T-helper 22 cell (primary cell): ENCODE results near the gene NCAM1.

Experiments
- DNase-seq: peaks from one replicate; pipeline ENCODE4 v3.0.0-alpha.2; 2020; ENCODE audit warnings: low read depth

Gene NCAM1

DNA sequence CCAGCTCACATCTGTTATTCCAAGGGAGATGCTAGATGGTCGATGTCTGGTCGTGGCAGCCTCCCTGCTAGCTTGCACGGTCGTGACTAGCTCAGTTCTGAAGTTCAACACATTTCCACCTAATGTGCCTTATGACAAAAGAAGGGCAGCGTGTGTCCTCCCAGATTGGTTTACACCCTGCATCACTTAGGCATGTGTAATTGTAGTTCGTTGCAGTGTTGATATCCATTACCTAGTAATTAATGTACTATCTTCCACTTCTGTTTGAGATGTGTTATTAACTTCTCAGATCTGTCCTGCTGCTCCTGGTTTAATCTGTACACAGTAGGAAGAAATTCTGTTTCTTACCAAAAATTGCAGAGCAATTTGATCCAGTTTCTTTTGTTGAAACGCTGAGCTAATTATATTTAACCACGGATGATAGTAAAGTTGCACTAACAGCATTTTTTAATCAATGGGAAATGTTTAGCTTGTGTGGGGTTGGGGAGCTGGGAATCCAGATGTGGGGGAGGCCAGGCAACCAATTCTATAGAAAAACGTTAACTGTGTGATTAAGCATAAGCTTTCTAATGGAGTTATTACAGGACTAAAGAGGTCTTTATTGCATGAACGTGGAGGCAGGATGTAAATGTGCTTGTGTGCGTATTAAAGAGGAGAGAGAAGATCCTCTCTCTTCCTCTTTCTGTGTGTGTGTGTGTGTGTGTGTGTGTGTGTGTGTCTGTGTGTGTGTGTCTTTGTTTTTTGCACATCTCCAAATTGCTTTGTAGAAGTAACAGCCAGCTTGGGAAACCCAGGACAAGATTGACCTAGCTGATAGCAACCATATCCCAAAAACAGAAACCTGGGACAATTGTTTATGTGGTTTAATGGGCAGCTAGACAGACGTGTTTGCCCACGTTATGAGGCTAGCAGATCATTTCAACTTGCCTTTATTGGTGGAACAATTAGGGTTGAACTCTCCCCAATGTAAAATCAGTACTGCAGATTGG, 207.4 kb downstream of the NCAM1 start:
- DNase-seq, result no peak

DNA sequence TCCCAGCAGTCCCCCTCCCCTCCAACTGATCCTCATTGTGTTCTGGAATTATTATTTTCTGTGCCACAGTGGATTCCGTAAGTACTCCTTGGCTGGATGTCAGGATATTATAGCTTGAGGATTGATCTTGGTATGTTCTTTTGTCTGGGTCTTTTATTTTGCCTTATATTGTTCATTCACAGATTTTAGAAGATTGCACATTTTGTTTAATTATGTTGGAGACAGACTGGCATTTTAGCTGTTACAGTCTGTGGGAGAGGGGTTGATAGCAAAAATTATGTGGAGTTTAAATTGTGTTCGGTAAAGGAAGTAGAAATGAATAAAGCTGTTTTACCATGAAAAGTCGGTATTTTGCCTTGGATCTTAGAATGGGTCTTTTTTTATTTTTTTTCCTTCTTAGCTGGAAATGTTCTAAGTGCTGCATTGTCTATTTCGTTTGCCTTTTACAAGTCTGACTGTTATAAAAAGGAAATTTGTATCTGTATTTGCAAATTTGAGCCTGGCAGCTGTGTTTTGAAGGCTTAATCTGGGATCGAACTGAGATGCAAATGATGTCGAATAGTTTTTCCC, 211.2 kb downstream of the NCAM1 start:
- no peak for DNase-seq

DNA sequence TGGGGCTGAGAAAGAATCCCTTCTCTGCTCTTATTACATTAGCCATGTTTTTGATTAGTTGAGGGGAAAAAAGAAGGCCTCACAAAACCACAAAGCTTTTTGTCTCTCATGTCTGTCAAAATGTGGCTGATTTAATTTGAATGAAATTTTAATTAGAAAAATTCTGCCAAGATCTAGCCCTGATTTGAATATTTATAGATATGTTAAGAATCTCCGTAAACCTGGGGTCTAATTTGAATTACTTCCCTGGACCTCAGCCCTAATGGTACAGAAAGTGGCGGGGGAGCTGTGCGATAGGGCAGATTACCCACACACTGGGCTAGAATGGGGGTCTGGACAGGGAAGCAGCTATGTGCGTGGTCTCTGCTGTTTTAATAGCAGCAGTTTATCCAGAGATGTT, 211.9 kb downstream of the NCAM1 start:
- no peak for DNase-seq

DNA sequence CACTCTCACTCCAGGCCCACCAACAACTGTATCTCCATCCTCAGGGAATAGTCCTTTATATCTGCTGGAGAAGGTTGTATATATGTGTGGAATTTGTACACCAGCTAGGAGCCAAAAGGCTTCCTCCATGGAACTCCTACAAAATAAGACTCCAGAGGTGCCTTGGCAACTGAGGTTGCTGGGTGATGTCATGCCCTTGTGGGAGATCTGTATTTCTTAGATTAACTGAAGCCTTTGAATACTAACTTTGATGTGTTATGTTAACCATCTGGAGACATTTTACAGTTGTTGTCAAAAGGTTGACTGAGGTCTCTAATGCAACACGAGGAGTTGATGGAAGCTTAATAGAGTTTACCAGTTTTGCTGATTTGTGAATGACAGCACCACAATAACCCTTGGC, 213.7 kb downstream of the NCAM1 start:
- DNase-seq, result no peak

DNA sequence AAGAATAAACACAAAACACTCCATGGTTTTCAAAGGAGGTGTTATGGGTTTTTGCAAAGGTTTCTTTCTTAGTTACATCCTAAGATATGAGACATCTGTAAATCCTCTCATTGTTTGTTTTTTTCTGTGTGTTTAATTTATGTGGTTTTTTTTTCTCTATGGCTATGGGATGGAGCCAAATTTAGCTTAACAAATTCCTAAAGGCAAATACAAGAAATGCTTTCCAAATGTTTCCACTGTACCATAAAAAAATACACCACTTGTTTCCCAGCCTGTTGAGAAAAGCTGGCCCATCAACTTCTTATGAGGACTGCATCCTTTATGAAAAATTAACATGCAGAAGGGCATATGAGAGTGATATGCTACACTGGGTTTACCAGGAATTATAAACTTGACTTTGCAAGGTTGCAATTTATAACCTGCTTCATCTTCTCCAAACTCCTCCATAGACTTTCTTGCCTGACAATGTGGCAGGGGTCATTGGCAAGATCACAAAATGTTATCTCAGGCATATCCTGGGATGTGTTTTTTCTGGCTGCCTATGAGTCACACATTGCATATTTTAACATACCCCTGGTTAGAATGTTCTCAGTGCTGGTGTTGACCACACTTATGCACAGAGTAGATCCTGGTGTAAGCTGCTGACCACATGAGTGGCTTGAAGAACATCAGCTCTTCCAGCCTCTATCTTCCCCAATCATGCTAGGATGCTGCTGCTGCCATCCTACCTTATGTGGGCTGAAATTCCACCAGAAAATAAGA, 215.6 kb downstream of the NCAM1 start:
- DNase-seq, result no peak

DNA sequence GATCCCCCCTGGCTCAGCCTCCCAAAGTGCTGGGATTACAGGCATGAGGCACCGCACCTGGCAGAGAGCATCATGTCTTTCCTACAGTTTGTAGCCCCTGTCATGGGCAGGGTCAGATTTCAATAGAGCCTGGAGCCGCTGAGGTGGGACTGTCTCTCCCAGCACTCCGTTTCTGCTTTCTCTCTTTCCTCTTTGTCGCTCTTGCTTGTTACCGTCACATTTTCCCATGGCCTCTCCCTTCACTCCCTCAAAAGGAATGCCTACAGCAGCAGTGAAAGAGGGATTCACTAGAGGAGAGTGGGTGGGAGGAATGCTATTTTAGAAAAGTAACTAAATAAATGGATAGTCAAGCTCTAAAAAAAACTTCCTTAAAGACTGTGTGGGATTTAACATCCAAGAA, 216.5 kb downstream of the NCAM1 start:
- DNase-seq, result no peak

DNA sequence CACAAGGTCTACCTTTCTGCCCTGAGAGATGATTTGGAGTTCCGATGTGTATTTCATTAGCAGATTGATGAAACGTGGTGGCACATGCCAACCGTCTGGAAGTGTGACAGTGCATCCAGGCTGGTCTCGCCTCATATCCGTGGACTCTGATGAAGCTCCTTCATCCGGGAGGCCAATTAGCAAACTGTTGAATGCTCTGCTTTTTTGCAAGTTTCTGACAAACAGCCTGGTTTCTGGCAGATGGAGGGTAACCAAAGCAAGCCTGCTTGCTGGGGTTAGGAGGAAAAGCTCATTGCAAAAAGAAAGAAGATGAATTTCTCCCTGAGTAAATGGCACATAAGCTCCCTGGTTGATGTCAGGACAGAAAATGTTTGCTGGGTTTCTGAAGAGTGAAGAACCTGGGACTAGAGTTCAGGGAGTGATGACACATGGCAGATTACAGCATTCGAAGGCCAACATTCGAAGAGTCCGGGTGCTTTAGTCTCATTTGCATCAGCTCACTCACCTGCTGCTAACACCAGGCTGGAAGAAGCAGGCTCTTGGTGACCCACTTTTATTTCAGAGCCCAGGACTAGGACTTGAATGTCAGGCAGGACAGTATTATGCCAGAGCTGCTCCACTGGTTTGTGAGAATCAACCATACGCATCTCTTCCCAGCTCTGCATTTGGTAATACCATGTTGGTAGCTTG, 217.3 kb downstream of the NCAM1 start:
- no peak for DNase-seq

DNA sequence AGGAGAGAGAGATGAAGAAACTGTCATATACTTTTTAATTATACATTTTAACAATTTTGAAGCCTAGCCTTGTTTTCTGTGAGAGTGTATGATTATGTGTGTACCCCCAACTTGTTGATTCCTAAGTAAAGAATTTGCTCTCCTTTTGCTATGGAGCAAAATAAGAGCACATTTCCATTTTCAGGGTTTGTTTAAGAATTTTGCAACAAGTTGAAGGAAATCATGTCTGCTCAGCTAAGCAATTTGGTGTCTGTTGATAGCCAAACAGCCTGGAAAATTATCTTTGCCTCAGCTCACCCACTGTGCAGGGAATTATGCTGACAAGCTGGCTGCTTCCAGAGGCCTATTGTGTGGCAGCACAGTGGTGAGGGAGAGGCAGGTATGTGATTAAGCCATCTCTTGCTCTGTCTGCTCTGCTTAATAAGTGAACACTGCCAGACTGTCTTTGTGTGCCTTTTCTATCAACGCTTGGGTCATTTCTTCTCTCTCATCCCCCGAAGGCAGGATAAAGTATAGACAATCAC, 218.0 kb downstream of the NCAM1 start:
- DNase-seq, result no peak

DNA sequence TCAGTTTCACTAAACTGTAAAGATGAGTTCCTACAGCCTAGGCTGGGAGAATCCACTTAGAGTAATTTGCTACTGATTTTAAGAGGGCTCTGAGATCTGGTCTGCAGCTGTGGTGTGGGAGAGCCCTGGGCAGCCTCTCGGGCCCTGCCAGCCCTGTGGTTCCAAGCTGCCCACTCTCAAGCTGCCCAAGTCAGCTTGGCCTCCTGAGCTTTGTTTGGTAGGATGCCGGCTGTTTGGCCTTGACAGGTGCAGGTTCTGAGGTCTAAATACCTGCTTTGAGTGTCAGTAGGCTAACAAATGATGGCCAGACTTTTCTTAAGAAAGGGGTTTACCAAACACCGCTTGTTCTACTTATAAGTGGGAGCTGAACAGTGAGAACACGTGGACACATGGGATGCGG, 219.9 kb downstream of the NCAM1 start:
- DNase-seq, result no peak

DNA sequence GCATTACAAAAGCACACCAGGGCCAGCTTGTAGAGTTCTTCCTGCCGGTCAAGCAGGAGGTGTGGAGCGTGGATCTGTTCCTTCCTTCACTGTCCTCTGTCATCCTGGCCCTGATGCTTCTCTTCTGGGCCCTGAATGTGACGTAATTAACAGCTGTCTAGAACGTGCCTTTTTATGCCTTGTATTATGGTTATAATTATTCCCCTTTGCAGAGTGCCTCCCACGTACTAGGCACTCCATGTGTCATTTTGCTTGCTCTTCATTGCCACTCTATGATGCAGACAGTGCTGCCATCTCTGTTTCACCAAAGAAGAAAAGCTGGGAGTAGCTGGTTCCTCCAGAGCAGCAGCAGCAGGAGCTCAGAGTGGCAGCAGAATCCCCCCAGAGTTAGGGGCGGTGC, 221.1 kb downstream of the NCAM1 start:
- no peak for DNase-seq

DNA sequence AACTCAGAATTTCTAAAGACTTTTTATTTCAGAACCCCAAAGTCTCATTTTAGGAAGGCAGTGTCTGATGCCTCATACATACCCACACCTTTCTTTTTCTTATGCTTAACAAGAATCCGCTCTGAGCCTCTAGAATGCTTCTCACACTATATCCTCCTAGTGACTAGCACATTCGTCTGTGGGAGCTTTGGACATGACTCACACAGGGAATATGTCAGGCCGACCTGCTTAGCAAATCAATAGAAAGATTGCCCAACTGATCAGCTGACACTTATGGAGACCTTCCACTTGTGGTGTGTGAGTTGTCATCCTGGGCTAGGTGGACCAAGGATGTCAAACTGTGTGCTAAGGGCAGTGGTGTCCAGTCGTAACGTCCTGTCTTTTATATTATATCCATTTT, 223.3 kb downstream of the NCAM1 start:
- DNase-seq, result no peak

DNA sequence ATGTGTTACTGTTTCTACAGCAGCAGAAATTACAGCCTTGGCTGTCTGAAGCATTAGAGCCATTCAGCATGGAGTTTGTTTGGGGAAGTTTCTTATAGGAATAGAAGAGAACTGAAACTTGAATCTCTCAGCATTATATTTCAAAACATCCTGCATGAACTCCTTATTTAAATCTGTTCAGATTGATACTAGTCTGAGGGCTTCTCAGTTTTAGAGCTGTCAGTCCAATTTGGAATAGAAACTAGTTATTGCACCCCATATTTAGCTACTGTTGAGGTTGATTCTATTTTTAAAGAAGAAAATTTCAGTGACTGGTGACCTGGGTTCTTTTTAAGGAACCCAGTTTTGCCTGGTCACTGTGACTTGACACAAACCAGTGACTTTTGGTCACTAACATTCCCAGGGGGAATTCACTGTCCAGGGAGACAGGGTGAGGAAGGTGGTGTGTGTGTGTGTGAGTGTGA, 227.2 kb downstream of the NCAM1 start:
- no peak for DNase-seq

DNA sequence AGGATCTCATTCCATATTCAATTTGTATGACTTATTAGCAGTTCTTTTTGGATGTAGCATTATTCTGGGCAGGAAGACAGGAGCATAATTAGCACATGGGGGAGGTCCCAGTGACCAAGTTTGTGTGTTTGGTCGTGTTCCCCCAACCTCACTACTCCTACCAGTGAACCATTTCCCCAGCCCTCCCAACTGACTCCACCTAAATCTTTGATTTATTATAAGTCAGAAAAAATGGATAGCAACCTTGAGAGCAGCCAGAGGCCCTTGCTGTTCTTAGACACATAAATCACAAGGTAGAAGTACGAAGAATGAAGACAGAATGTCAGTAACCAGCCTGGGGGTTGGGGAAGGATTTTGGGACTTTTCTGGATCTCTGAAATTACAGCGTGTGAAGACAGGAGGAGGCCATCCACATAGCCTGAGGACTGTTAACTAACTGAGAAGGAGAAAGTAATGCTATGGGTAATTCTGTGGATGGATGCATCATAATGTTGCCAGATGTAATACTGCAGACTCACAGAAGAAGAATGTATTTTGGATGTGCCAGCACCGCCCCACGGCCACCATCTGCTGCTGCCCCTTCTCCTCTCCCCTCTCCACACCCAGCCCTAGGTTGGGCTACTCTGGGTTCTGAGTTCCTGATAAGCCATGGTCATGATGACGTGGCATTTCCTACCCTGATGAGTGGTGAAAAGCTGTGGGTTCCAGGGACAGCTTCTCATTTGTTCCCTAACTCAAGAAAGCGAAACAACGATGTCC, 228.9 kb downstream of the NCAM1 start:
- DNase-seq, result no peak

DNA sequence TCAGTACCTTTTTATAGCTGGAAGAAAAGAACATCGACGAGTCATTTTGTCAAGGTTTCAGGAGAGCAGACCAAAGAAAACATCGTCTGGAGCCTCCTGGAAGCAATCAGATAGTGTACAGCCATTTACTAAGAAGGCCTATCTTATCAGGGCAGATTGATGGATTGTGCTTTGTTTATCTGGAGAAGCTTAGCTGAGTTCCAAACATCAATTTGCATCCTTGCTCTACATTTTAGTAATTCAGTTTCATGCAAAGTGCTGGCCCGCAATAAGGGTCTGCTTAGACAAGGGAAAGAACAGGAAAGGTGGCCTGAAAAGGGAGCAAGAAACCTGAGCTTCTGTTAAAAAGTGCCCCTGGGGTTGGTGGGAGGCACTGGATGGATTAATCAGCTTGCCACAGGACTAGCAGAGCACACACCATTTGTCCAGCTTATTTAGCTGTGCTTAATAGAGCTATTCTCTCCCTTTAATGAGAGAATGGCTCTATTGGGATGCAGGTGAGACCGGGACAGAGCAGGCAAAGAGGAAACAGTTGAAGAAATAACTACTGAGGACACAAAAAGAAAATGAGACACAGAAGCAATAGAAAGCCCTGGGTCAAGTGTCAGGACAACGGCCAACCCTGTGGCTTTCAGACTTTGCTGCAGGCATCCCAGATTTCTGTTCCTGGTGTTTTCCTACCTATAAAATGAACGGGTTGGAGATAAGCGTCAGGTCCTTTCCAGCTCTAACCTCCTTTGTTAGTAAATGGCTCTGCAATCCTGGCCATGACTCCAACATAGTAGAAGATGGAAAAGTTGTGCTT, 231.1 kb downstream of the NCAM1 start:
- DNase-seq, result no peak

DNA sequence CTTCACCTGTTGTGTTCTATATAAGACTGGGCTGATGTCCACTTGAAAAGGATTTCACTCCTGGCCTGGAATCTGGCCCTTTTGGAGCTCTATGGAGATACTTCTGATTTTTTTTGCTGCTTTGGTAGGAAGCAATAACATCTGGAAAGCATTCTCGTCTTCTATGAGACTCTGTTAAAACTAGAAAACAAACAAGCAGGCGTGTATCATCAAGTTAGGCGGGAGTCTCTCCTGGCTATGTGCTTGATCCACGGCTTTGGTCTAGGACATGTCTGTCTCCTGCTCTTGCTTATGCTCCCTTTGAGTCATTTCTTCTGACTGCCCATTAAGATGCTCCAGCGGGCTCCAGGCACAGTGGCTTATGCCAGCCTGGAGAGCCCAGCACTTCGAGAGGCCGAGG, 231.8 kb downstream of the NCAM1 start:
- no peak for DNase-seq

DNA sequence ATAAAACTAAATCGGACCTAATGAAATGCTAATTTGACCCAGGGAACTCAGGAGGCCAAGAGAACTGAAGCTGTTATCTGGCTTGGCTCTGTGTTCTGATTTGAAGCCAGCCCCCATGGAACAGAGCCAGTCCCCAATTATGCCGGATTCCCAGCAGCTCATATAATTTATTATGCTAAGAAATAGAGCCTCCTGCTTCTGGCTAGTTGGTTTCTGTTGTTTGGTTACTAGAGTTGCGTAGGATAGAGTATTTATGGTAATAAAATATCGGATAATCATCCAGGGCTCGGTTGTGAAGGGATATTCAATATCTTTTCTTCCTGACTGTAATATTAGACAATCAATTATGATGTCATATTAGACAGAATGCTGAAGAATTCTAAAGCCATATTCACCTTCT, 232.7 kb downstream of the NCAM1 start:
- DNase-seq, result no peak

DNA sequence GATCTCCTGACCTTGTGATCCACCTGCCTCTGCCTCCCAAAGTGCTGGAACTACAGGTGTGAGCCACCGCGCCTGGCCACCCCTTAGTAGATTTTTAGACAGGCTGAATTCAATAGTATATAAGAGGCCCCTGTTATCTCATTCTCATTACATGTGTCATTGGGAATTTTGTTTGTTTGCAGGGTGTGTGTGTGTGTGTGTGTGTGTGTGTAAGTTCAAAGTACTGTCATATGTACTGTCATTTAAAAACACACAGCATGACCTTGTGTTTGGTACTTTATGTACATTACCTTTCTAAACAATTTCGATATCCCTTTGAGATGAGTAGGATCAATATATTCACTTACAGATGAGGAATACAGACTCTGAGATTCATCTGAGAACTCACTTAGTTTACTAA, 234.5 kb downstream of the NCAM1 start:
- no peak for DNase-seq

DNA sequence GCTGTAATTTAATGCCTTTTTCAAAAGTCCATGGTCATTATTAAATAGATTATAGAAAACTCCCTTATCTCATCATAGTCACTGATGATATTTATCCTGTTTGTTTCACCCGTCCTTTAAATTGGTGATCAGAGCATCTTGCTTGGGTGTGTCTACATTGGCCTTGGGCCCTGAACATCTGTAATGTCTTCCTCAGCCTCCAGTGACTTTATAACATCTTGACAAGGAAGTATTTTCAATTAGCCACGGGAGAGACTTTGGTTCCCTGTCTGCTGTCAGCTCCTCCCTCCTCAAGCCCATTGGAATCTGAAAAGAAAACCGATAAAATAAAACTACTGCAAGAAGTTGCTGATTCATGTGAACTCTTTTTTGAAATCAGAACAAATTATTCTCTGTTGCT, 236.2 kb downstream of the NCAM1 start:
- no peak for DNase-seq

DNA sequence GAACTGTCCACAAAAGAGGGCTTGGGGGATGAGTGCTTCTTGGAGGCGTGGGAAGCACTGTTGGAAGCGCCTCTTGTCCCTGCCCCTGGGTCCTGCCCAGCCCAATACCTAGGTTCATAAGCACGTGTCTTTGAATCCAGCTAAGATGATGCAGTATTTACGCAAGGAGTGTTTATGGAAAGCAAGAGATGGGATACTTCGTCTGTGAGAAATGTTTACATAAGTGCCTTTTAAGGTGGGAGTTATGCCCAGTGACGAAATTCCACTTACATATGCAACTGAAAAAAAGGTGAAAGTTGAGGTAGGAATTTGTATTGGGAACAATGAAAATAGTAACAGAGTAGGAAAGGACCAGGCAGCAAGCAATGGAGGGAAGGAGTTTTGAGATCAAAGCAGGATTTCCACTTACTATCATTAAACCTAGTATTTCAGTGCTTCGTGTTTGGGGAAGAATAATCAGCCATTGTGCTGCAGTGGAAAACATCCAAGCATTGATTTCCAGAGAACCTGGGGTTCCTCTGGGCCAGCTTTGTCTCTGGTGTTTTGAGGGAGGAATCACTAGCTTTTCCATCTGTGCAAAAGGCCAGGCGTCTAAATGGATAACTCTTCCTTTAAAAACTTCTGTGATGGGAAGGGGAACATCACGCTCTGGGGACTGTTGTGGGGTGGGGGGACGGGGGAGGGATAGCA, 237.9 kb downstream of the NCAM1 start:
- no peak for DNase-seq

DNA sequence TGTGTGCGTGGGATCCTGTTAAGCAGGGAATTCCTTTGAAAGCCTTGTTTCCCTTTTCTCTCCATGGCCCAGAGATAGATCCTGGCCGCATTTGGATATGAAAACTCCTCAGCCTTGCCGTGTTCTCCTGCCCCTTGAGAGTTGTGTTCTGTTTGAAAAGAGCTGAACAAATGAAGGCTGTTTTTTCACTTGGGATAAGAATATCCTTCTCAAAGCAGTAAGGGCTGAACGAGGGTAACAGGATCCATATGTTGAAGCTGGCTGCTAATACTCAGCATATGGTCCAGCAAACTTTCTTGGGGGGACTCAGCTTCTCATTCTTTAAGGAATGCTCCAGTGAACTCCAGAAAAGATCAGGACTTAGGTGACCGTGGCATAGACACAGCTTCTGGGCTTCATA, 238.6 kb downstream of the NCAM1 start:
- no peak for DNase-seq
